ENCODE data around the gene SSBP2. TPM values are rescaled to one million over a fixed set of nuclear protein-coding genes. Genes with fewer than 3 reads are reported as not detected.

SSBP2 gene
- total RNA-seq: 10 to 100 TPM; 14.5 to 14.7 TPM

- Mint-ChIP-seq H3K4me3 (peak within 1 kb of the TSS; percentile 92), H3K9me3 (no peaks in the 10 kb centered on the region), H3K4me1 (ENCODE audit: low read depth) (peaks cover 27% of the 10 kb centered on the region), H3K27me3 (ENCODE audit: low read depth) (no peaks in the 10 kb centered on the region), H3K36me3 (ENCODE audit: low read depth) (peaks cover 4% of the 10 kb centered on the region), H3K27ac (peak within 1 kb of the TSS; percentile 80)
- CTCF ChIA-PET: interaction anchor here (0.6 to 1.5 kb wide), 6 partner anchors 10 to 240 kb away, joined by 3 to 6 read pairs (median 4); no protein-coding TSS in a partner anchor
- peak; percentile 98 for DNase-seq
- intact Hi-C loops (cut with micrococcal nuclease): loop anchor here (1.0 to 10.0 kb wide), 12 partner anchors 28 to 606 kb away; partner anchors contain the start of genes RPS23 and ZCCHC9
Observed at GRCh38 chr5:81751009-81751835, at the start of gene SSBP2. Gene SSBP2, minus strand, starts transcription at chr5:81751097. Its CDS starts 55 bp downstream, at chr5:81751042.

- no peaks in the 10 kb centered on the region for H3K9me3 Mint-ChIP-seq
- CTCF ChIA-PET: interaction anchor here (0.6 to 1.9 kb wide), 2 partner anchors 17 to 43 kb away, joined by 3 to 4 read pairs; no protein-coding TSS in a partner anchor
- no peak overlapping the region for H3K27ac Mint-ChIP-seq
- intact Hi-C loops (cut with micrococcal nuclease): no loop called here
- H3K27me3 Mint-ChIP-seq (ENCODE audit: low read depth): no peaks in the 10 kb centered on the region
- DNase-seq: no peak
- H3K4me1 Mint-ChIP-seq (ENCODE audit: low read depth): peaks cover 5% of the 10 kb centered on the region
- H3K36me3 Mint-ChIP-seq (ENCODE audit: low read depth): no peaks in the 10 kb centered on the region
- no peak overlapping the region for H3K4me3 Mint-ChIP-seq
Observed at GRCh38 chr5:81795666-81796065, 44.8 kb upstream of the SSBP2 start.

- Mint-ChIP-seq H3K27ac (no peak overlapping the region), H3K9me3 (no peaks in the 10 kb centered on the region)
- intact Hi-C loops (cut with micrococcal nuclease): no loop called here
Observed at GRCh38 chr5:81794226-81794625, 43.3 kb upstream of the SSBP2 start.

GRCh38 chr5:81790336-81790735 is 39.4 kb upstream of the SSBP2 start:
- no peaks in the 10 kb centered on the region for H3K27me3 Mint-ChIP-seq (ENCODE audit: low read depth)
- H3K4me1 Mint-ChIP-seq (ENCODE audit: low read depth): peaks cover 10% of the 10 kb centered on the region
- no peaks in the 10 kb centered on the region for H3K36me3 Mint-ChIP-seq (ENCODE audit: low read depth)
- H3K27ac Mint-ChIP-seq: no peak overlapping the region
- CTCF ChIA-PET: no interaction called here
- DNase-seq: no peak
- intact Hi-C loops (cut with micrococcal nuclease): no loop called here
- no peak overlapping the region for H3K4me3 Mint-ChIP-seq
- H3K9me3 Mint-ChIP-seq: no peaks in the 10 kb centered on the region

More at GRCh38 chr5:81794226-81794625, 43.3 kb upstream of the SSBP2 start:
- CTCF ChIA-PET: interaction anchor here (0.8 to 1.9 kb wide), 2 partner anchors 15 to 44 kb away, joined by 4 read pairs; no protein-coding TSS in a partner anchor
- Mint-ChIP-seq H3K36me3 (ENCODE audit: low read depth) (no peaks in the 10 kb centered on the region), H3K4me3 (no peak overlapping the region), H3K27me3 (ENCODE audit: low read depth) (no peaks in the 10 kb centered on the region), H3K4me1 (ENCODE audit: low read depth) (peaks cover 5% of the 10 kb centered on the region)
- DNase-seq: no peak

GRCh38 chr5:81789033-81789432 is 38.1 kb upstream of the SSBP2 start:
- Mint-ChIP-seq H3K9me3 (no peaks in the 10 kb centered on the region), H3K36me3 (ENCODE audit: low read depth) (no peaks in the 10 kb centered on the region), H3K27ac (no peak overlapping the region), H3K4me3 (no peak overlapping the region), H3K4me1 (ENCODE audit: low read depth) (peaks cover 10% of the 10 kb centered on the region), H3K27me3 (ENCODE audit: low read depth) (no peaks in the 10 kb centered on the region)
- intact Hi-C loops (cut with micrococcal nuclease): loop anchor here (5.0 kb wide), 1 partner anchor 48 kb away; no protein-coding TSS in a partner anchor
- CTCF ChIA-PET: interaction anchor here (0.6 to 1.3 kb wide), 2 partner anchors 67 to 376 kb away, joined by 3 read pairs; no protein-coding TSS in a partner anchor
- no peak for DNase-seq

GRCh38 chr5:81788329-81788728 is 37.4 kb upstream of the SSBP2 start:
- intact Hi-C loops (cut with micrococcal nuclease): loop anchor here (5.0 kb wide), 1 partner anchor 49 kb away; no protein-coding TSS in a partner anchor
- no peak overlapping the region for H3K4me3 Mint-ChIP-seq
- no peaks in the 10 kb centered on the region for H3K36me3 Mint-ChIP-seq (ENCODE audit: low read depth)
- H3K4me1 Mint-ChIP-seq (ENCODE audit: low read depth): peaks cover 10% of the 10 kb centered on the region
- CTCF ChIA-PET: interaction anchor here (0.5 to 1.3 kb wide), 2 partner anchors 377 to 1466 kb away, joined by 3 read pairs; no protein-coding TSS in a partner anchor
- H3K9me3 Mint-ChIP-seq: no peaks in the 10 kb centered on the region
- no peak for DNase-seq
- H3K27me3 Mint-ChIP-seq (ENCODE audit: low read depth): no peaks in the 10 kb centered on the region
- H3K27ac Mint-ChIP-seq: no peak overlapping the region

GRCh38 chr5:81787474-81788242 is 36.8 kb upstream of the SSBP2 start:
- no peak for DNase-seq
- Mint-ChIP-seq H3K9me3 (no peaks in the 10 kb centered on the region), H3K36me3 (ENCODE audit: low read depth) (no peaks in the 10 kb centered on the region), H3K4me1 (ENCODE audit: low read depth) (peaks cover 10% of the 10 kb centered on the region), H3K27ac (no peak overlapping the region), H3K4me3 (no peak overlapping the region), H3K27me3 (ENCODE audit: low read depth) (no peaks in the 10 kb centered on the region)
- intact Hi-C loops (cut with micrococcal nuclease): loop anchor here (5.0 kb wide), 1 partner anchor 50 kb away; no protein-coding TSS in a partner anchor
- CTCF ChIA-PET: interaction anchor here (0.5 kb wide), 1 partner anchor 1466 kb away, joined by 3 read pairs; no protein-coding TSS in a partner anchor

GRCh38 chr5:81786991-81787390 is 36.1 kb upstream of the SSBP2 start:
- Mint-ChIP-seq H3K27ac (no peak overlapping the region), H3K27me3 (ENCODE audit: low read depth) (no peaks in the 10 kb centered on the region), H3K4me1 (ENCODE audit: low read depth) (peaks cover 10% of the 10 kb centered on the region), H3K36me3 (ENCODE audit: low read depth) (no peaks in the 10 kb centered on the region), H3K9me3 (no peaks in the 10 kb centered on the region), H3K4me3 (no peak overlapping the region)
- CTCF ChIA-PET: interaction anchor here (1.2 kb wide), 1 partner anchor 57 kb away, joined by 3 read pairs; no protein-coding TSS in a partner anchor
- no peak for DNase-seq
- intact Hi-C loops (cut with micrococcal nuclease): loop anchor here (5.0 kb wide), 1 partner anchor 50 kb away; no protein-coding TSS in a partner anchor

GRCh38 chr5:81786496-81786895 is 35.6 kb upstream of the SSBP2 start:
- Mint-ChIP-seq H3K4me1 (ENCODE audit: low read depth) (peaks cover 10% of the 10 kb centered on the region), H3K36me3 (ENCODE audit: low read depth) (no peaks in the 10 kb centered on the region), H3K4me3 (no peak overlapping the region), H3K27me3 (ENCODE audit: low read depth) (no peaks in the 10 kb centered on the region), H3K9me3 (no peaks in the 10 kb centered on the region), H3K27ac (no peak overlapping the region)
- CTCF ChIA-PET: interaction anchor here (1.2 kb wide), 1 partner anchor 58 kb away, joined by 3 read pairs; no protein-coding TSS in a partner anchor
- intact Hi-C loops (cut with micrococcal nuclease): loop anchor here (5.0 kb wide), 1 partner anchor 51 kb away; no protein-coding TSS in a partner anchor
- no peak for DNase-seq

- Mint-ChIP-seq H3K4me1 (ENCODE audit: low read depth) (peaks cover 12% of the 10 kb centered on the region), H3K27ac (no peak overlapping the region), H3K4me3 (no peak overlapping the region), H3K27me3 (ENCODE audit: low read depth) (no peaks in the 10 kb centered on the region), H3K36me3 (ENCODE audit: low read depth) (no peaks in the 10 kb centered on the region), H3K9me3 (no peaks in the 10 kb centered on the region)
- intact Hi-C loops (cut with micrococcal nuclease): loop anchor here (5.0 kb wide), 1 partner anchor 52 kb away; no protein-coding TSS in a partner anchor
- CTCF ChIA-PET: no interaction called here
- no peak for DNase-seq
Observed at GRCh38 chr5:81785322-81785721, 34.4 kb upstream of the SSBP2 start.

- H3K27me3 Mint-ChIP-seq (ENCODE audit: low read depth): no peaks in the 10 kb centered on the region
- no peak for DNase-seq
- no peaks in the 10 kb centered on the region for H3K9me3 Mint-ChIP-seq
- intact Hi-C loops (cut with micrococcal nuclease): no loop called here
- H3K36me3 Mint-ChIP-seq (ENCODE audit: low read depth): no peaks in the 10 kb centered on the region
- H3K27ac Mint-ChIP-seq: no peak overlapping the region
- H3K4me1 Mint-ChIP-seq (ENCODE audit: low read depth): peaks cover 23% of the 10 kb centered on the region
- H3K4me3 Mint-ChIP-seq: no peak overlapping the region
- CTCF ChIA-PET: no interaction called here
Observed at GRCh38 chr5:81783401-81783800, 32.5 kb upstream of the SSBP2 start.

GRCh38 chr5:81782811-81783210 is 31.9 kb upstream of the SSBP2 start:
- Mint-ChIP-seq H3K27ac (no peak overlapping the region), H3K27me3 (ENCODE audit: low read depth) (no peaks in the 10 kb centered on the region), H3K9me3 (no peaks in the 10 kb centered on the region), H3K4me1 (ENCODE audit: low read depth) (peaks cover 19% of the 10 kb centered on the region), H3K36me3 (ENCODE audit: low read depth) (no peaks in the 10 kb centered on the region), H3K4me3 (no peak overlapping the region)
- intact Hi-C loops (cut with micrococcal nuclease): no loop called here
- no peak for DNase-seq
- CTCF ChIA-PET: no interaction called here
